ENCODE measurements around the gene COG3.
"Not testable (repeated sequence)": the region's sequence is repeated elsewhere in the genome, so short reads cannot be mapped to it uniquely, and the experiment has no call there.

The COG3 gene, protein sequence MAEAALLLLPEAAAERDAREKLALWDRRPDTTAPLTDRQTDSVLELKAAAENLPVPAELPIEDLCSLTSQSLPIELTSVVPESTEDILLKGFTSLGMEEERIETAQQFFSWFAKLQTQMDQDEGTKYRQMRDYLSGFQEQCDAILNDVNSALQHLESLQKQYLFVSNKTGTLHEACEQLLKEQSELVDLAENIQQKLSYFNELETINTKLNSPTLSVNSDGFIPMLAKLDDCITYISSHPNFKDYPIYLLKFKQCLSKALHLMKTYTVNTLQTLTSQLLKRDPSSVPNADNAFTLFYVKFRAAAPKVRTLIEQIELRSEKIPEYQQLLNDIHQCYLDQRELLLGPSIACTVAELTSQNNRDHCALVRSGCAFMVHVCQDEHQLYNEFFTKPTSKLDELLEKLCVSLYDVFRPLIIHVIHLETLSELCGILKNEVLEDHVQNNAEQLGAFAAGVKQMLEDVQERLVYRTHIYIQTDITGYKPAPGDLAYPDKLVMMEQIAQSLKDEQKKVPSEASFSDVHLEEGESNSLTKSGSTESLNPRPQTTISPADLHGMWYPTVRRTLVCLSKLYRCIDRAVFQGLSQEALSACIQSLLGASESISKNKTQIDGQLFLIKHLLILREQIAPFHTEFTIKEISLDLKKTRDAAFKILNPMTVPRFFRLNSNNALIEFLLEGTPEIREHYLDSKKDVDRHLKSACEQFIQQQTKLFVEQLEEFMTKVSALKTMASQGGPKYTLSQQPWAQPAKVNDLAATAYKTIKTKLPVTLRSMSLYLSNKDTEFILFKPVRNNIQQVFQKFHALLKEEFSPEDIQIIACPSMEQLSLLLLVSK

DNA sequence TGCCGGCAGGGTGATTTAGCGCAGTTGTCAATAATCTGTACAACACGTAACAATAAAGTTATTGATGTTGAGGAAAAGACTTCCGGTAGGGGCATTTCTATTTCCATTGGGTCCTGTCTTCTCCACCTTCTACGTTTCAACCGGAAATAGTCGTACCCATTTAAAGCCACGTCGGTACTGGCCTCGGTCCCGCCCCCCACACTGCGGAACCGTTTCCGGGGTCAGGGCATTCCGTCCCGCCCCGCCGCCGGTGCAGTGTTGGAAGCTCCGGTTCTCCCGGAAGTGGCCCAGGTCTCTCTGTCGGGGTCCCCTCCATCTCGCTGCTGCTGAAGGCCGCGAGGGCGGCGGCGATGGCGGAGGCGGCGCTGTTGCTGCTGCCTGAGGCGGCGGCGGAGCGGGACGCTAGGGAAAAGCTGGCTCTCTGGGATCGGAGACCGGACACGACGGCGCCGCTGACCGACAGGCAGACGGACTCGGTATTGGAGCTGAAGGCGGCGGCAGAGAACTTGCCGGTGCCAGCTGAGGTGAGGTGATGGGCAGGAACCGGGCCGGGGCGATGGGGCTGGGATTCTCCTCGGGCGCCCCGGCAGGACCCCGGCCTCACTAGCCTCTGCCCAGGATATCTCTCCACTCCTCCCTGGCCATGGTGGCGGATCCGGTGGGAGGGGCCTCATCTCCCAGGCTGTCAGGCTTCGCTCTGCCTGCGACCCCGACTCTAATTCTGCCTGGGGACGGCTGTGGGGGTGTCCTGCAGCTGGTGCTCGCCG lies at the start of gene COG3:
COG3 (plus strand) TSS at position 253 of the 767 bp plus-strand sequence; CDS start at position 351, 98 bp downstream.
- DNase-seq (ENCODE audit: low spot score): peak; percentile 99

DNA sequence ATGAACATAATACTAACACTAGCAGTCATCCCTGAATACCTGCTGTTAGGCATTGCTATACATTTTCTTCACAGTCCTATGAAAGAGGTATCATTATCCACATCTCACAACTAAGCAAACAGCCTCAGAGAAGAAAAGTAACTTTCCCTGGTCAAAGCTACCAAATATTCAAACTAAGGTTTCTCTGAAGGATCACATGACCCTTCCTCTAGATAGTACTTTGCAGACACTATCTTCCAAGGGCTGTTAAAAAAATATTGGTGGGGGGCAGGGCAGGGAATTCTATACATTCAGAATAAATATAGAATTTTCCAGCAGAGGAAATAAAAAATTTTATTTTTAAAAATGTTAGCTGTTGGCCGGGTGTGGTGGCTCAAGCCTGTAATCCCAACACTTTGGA lies 49.6 kb upstream of the COG3 start:
- DNase-seq (ENCODE audit: low spot score): no peak

DNA sequence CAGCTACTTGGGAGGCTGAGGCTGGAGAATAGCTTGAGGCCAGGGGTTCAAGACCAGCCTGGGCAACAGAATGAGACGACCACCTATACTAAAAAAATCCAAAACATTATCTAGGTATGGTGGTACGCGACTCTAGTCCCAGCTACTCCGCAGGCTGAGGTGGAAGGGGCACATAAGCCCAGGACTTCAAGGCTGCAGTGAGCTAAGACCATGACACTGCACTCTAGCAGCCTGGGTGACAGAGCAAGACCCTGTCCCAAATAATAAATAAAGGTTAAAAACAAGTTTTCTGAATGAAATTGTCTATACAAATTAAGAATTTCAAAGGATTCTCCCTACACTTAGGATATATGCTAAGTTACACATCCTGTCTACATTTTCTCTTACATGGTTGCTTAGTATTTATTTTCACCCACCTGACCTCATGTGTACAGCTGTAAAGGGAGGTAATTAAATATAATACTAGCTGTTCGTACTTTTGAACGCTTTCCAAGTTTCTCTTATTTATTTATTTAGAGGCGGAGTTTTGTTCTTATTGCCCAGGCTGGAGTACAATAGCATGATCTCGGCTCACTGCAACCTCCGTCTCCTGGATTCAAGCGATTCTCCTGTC lies 48.1 kb upstream of the COG3 start:
- no peak for DNase-seq (ENCODE audit: low spot score)

DNA sequence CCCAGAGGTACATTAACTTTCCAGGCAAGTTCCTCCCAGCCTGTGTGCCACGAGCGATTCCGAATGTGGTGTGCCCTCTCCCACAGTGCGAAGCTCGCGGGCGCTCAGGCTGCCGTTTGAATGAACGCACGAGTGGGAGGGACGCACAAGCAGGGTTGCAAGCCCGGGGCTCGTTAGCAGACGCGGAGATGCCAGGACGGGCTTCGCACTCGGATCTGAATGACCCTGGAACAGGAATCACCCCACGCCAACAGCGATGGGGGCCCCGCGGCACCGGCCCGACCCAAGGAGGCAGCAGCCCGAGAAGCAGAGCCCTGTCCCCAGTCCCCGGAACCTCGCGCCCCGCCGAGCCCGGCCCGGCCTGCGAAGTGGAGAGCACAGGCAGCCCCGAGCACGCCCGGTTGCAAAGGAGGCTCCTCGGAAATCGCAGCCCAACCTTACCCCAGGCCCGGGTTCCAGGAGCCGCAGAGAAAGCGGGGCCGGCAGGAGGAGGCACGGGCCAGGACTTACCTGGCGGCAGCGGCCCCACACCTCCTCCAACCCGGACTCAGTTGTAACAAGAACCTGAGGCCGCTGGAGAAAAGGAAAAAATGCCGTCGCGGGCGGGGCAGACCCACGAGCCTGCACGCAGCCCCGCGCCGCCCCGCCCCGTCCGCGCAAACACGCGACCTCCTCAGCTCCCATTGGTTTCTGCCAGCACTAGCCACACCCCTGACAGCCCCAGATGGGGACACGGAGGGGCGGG lies 46.8 kb upstream of the COG3 start, which contains the start of gene SLC25A30:
SLC25A30 (minus strand) TSS at position 584 of the 745 bp plus-strand sequence. CDS start 6,948 bp downstream, outside the sequence.
- DNase-seq (ENCODE audit: low spot score): peak; percentile 85

DNA sequence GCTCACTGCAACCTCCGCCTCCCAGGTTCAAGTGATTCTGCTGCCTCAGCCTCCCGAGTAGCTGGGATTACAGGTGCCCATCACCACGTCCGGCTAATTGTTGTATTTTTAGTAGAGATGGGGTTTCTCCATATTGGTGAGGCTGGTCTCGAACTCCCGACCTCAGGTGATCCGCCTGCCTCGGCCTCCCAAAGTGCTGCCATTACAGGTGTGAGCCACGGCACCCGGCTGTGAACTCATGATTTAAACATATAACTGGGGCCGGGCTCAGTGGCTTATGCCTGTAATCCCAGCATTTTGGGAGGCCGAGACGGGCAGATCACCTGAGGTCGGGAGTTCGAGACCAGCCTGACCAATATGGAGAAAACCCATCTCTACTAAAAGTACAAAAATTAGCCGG lies 45.4 kb upstream of the COG3 start:
- not testable (repeated sequence) for DNase-seq (ENCODE audit: low spot score)

DNA sequence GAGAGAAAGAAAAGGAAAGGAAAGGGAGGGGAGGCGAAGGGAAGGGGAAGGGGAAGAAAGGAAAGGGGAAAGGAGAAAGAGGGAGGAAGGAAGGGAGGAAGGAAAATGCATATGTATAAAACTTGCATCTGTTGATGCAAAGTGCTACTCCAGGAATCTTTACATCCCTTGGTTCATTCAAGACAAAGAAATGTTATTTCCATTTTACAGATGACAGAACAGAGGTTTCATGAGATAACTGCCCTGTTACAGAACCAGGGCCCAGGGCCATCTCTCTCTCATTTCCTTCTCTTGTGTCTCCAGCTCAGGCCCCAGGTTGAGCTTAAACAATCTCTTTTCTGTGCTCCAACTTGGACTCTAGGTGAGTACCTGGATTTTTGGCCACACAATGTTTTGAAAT lies 44.8 kb upstream of the COG3 start:
- no peak for DNase-seq (ENCODE audit: low spot score)

DNA sequence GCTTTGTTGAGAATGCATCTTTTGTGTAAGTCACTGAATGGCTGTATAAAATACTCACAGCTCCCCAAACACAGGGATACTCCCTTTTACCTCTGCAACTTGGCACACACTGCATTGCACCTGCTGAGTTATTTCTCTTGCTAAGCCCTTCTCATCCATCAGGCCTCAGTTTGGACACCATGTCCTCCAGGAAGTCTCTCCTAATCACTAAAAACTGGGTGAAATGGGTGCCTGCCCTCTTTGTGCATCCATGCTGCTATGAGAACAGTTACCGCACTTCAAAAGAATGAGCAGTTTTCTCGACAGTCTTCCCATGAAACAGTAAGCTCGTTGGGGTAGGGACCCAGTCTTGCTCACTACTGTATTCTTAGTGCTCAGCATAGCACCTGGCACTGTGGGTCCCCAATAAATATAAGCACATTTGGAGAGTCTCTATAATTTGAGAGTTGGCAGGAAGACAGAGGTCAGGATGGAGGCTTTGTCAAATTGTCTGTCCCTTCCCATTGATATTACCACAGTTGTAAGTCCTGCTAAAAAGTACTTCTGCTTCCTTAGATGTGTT lies 41.9 kb upstream of the COG3 start:
- DNase-seq (ENCODE audit: low spot score): no peak

DNA sequence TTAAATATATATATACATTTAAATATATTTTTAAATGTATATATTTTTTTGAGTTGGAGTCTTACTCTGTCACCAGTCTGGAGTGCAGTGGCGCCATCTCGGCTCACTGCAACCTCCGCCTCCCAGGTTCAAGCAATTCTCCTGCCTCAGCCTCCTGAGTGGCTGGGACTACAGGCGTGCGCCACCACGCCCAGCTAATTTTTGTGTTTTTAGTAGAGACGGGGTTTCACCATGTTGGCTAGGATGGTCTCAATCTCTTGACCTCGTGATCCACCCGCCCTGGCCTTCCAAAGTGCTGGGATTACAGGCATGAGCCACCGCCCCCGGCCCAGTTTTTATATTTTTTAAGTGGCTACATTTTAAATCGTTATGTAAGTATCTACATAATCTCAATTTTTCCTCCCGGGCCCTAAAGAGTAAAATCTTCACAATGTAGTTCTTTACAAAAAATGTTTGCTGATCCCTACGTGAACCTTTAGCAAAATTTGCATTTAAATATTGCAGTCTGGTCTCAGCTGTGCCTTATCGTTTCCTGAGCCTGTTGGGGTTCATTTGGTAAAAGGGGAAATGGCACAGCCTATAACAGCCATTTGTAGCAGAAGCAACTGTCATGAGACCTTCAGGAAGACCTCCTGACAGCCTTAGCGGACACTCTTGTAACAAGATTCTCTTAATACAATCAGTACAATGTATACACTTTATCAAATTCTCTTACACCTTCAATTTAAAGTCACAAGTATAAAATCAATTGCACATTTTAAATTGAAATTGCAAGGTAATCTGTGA lies 38.5 kb upstream of the COG3 start:
- DNase-seq (ENCODE audit: low spot score): not testable (repeated sequence)

DNA sequence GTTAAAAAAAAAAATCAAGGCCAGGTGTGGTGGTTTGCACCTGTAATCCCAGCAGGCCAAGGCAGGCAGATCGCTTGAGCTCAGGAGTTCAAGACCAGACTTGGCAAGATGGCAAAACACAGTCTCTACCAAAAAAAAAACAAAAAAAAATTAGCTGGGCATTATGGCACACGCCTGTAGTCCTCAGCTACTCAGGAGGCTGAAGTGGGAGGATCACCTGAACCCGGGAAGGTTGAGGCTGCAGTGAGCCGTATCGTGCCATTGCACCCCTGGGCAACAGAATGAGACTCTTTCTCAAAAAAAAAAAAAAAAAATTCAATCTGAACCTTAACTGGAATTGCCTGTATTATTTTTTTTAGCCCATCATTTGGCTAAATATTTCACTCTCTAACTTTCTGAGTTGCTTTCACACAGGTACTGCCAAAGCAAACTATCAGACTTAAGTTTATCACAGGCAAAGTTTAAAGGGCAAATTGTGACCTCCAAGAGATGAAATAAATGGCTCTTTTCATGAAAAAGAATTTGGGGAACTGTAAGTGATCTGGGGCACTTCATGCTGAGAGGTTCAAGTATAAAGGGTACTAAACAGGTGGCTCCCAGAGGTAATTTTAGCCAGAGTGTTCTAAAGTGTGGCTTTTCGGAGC lies 31.9 kb upstream of the COG3 start:
- DNase-seq (ENCODE audit: low spot score): no peak

DNA sequence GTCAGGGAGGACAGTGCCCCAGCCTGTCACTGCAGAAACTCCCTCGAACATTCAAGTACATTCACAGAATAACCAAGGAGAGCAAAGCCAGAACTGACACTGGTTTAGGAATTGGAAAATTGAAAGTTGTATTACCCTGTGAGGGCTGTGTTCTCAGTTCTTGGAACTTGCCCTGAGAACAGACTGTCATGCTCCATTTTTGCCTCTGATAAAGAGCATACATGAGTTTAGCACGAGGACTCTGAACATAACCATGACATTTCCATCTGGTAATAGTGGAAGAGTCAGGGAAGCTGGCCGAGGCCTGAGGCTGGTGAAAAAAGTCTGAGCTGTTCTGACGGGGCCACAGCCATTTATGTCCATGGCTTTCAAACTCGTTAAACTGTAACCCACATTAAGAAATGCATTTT lies 31.4 kb upstream of the COG3 start:
- no peak for DNase-seq (ENCODE audit: low spot score)

DNA sequence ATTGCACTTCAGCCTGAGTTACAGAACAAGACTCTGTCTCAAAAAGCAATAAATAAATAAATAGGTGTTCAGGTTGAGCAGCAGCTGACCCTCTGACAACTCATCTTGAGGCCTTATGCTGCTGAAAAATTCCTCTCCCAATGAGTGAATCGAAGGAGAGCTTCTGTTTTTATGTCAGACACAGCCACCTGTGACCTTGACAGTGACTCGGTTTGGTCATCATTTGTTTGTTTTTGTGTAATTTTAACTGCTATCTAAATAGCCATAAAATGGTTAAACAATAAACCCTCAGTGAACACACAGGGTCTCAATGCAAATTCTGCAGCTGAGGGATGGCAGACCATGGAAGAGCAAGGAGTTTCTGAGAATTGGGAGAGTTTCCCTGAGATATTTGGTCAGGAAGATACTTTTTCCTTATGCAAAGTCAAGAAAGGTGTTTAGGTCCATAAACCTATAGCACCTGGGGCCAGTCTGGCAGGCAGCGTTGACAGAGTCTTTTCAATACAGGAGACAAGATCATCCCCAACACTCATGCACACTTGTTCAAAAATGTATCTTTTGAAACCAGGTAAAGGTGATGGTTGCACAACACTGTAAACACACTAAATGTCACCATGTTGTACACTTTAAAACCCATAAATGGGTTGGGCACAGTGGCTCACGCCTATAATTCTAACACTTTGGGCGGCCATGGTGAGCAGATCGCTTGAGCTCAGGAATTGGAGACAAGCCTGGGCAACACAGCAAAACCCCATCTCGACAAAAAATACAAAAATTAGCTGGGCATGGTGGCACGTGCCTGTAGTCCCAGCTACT lies 30.0 kb upstream of the COG3 start:
- DNase-seq (ENCODE audit: low spot score): no peak

DNA sequence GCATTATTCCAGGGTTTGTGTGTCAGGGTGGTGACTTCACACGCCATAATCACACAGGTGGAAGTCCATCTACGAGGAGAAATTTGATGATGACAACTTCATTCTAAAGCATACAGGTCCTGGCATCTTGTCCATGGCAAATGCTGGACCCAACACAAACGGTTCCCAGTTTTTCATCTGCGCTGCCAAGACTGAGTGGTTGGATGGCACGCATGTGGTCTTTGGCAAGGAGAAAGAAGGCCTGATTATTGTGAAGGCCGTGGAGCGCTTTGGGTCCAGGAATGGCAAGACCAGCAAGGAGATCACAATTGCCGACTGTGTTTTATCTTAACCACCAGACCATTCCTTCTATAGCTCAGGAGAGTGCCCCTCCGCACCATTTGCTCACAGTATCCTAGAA lies 28.4 kb upstream of the COG3 start:
- DNase-seq (ENCODE audit: low spot score): no peak

DNA sequence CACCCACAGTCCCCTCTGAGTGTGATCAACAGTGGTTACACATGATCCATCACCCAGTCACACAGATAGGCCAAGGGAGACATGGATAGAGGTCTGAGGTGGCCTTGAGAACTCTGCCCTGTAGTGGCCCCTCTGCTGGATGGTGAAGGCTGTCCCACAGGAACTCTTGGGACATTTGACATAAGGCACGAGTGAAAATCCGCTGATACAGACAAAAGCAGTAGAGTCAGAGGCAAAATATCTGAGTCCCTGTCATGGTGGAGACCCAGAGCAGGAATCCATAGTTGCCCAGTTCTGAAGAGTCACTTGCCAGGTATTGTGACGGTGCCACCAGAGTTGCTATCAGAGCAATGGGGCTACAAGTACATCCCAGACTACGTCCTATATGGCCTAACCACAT lies 27.8 kb upstream of the COG3 start:
- DNase-seq (ENCODE audit: low spot score): no peak

DNA sequence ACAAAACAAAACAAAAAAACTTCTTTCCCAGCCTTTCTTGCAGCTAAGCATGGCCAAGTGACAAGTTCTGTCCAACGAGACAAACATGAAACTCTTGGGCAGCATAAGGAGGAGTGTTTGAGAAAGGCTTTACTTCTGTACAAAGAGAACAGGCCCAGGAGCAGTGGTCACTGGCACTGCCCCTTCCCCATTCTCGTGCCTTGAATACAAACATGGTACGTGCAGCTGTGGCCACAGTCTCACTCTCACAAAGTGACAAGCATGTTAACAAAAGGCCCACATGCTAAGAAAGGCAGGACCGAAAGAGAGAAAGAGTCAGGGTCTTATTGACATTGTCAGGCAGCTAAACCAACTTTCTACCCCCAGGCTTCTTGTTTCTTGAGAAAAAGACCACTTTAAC lies 26.8 kb upstream of the COG3 start:
- DNase-seq (ENCODE audit: low spot score): no peak

DNA sequence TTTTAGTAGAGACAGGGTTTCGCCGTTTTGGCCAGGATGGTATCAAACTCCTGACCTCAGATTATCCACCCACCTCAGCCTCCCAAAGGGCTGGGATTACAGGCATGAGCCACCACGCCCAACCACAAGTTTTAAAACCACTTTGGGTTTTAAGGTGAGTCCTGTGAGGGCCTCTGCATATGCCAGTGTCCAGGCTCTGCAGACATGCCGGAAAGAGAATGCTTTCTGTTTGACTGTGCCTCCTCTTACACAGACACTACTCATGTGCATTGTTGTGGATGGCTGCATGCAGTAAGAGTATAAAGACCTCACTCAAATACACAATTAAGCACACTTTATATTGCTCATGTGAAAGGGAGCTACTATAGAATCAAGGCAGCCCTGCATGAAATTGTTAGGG lies 25.7 kb upstream of the COG3 start:
- DNase-seq (ENCODE audit: low spot score): no peak

DNA sequence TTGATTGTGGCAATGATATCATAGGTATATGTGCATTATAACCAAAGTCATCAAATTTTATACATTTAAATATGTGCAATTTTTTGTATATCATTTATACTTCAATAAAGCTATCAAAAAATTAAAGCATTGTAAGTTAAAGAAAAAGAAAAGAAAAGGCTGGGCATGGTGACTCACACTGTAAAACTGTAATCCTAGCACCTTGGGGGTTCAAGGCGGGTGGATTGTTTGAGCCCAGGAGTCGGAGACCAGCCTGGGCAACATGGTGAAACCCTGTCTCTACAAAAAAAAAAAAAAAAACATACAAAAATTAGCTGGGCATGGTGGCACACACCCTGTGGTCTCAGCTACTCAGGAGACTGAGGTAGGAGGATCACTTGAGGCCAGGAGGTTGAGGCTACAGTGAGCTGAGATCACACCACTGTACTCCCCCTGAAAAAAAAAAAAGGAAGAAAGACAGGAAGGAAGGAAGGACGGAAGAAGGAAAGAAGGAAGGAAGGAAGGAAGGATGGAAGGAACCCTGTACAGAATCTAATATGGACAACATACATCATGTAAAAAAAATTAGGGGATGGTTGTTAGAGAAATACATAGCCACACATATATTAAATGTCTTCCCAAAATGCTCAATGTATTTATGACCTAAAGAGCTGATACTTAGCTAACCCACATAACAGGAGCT lies 24.8 kb upstream of the COG3 start:
- no peak for DNase-seq (ENCODE audit: low spot score)

DNA sequence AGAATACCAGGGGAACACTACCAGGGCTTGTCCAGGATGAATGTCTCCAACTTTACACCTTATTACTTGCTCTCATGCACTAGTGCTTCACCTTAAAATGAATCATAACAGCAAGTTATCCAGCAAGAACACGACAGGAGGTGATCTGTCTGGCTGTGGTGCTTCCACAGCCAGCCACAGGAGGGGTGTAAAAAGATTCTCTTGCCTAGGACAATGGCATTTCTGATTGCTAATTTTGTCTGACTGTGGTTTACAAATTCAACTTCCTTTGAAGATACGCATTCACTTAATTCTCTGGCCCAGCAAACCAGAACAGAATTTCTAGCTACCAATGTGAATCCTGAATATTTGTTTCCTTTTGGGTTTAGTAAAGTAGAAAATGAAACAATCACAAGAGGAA lies 23.1 kb upstream of the COG3 start:
- peak; percentile 70 for DNase-seq (ENCODE audit: low spot score)

DNA sequence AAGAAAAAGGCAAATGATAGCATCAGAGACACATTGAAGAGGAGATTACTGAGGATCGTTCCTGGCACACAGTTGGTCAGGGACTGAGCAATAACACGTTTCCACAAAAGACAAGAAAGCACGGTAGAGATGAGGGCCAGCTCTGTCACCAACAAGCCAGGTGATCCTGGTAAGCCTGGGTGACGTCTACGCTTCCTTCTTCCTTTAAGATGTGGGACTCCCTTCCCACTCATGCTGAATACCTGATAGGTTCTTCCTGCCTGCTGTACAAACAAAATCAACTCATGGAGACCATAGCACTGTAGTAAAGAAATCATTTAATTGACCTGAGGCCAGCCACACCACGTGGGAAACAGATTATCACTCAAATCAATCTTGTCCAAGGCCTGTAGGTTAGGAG lies 19.7 kb upstream of the COG3 start:
- no peak for DNase-seq (ENCODE audit: low spot score)
